Stimulated activated CD4-positive, alpha-beta T cell treated with anti-CD3 and anti-CD28 coated beads, Interleukin-15, amount 100 ng/mL, for 1 hour (primary cell): ENCODE data around the gene RBBP4.

Source experiments
- DNase-seq, 2 donors: peaks; one replicate each; pipeline ENCODE4 v3.0.0-alpha.2; 2020; ENCODE audit warnings: low read depth in 1 of 2, low spot score in 1 of 2

RBBP4 gene

DNA sequence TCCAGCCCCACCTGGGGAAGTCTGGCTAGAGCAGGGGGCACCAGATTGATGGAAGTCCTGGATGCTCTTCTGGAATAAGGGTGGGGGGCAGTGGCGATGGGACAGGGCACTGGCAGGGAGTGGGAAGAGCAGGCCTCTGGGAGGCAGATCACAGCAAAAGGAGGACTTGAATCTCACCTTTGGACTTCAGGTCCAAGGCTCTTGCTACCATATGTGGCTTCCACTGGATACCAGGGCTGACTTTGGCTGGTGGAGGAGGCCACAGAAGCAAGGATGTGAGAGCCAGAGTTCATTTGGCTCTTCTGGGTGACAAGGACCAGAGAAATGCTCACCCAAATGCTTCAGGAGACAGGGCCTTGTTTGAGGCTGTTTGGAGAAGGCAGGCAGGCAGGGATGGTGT lies 67.5 kb downstream of the RBBP4 start:
- no peak for DNase-seq

DNA sequence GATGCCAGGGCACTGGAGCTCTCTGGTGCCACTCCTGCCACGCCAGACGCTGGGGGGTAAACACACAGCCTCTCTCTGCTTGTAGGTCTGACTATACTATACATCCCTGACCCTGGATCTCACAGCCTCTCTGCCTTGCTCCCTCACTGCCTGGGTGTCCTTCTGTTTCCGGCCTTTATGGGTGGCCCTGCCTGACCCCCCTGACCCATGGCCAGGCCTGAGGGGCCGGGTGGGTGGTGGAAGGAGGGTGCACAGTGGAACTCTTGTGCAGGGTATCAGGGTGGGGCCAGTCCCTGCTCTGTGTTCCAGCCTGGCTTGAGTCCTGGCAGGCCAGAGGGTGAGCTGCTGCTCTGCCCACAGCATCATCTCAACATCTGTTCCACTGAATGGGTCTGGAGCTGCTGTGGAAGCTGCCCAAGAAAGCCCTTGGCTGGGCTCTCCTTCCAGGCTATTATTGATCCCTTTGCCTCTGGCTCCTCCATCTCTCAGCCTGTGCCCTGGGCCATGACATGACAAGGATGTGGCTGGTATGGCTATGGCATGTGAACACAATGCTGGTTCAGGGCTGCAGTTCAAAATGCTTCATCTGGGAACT lies 68.8 kb downstream of the RBBP4 start:
- DNase-seq = no peak

DNA sequence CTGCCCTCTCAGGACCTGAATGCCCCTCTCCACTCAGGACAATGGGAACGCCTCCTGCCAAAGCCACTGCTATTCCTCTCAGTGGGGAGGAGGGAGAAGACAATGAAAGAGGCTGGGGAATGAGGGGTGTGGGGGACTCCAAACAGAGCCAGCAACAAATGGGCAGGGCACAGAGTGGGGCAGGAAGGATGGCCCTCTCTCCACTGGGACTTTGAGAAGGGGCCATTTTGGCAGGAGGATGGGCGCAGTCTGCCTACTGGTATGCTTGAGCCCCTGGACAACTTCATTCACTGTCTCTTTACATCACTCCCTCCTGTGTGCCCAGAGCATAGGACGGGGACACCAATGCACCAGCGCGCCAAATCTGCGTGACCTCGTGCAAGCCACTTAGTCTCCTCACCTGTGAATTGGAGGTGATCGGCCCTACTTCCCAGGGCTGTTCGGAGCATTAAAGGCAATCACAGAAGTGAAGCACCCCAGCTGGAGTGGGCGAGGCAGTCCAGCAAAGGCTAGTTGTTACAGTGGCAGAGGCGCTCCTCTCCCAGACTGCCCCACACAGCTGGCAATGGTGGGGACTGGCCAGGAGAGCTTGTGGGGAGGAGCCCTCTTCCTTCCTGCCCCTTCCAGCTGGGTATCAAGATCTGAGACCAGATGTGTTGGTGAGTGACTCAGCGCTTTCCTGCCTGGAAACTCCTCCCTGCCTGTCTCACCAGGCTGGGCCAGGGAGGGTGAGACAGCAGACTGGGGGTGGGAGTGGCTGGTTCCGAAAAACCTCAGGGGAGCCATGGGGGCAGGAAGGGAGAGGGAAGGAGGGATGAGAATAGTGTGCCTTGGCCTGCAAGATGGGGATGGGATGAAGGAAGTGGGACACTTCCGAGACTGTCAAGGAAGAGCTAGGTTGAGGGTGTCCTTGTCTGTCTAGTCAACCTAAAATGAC lies 73.9 kb downstream of the RBBP4 start:
- DNase-seq = no peak

DNA sequence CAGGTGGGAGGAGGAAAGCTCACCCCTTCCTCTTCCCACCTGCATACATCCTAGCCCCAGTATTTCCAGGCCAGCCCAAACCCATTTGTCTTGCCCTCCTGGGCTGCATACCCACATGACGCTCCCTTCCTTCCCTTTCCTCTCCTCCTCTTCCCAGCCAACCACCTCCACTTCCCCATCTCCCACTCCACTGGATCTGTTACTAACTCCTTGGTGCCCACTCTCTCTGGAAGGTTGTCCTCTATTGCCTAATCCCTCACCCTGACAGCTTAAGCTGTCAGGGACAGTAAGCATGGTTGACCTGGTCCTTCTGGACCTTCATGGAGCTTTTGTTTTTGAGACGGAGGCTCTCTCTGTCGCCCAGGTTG lies 74.6 kb downstream of the RBBP4 start:
- no peak for DNase-seq

DNA sequence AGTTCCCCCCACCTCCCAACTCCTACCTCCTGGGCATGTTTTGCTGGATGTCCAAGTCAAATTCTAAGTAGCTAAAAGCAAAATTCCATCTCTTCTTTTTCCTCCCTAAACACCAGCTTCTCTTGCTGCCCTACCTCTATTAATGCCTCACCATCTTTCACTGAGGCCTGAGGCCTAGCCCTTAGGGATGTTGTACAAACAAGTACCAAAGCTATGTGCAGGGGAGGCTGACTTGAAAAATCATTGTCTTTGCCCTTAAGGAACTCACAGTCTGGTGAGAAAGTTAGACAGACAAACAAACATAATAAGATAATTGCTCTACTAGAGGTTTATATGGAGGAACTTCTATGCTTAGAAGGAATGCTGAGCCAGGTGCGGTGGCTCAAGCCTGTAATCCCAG lies 76.9 kb downstream of the RBBP4 start:
- DNase-seq = no peak

DNA sequence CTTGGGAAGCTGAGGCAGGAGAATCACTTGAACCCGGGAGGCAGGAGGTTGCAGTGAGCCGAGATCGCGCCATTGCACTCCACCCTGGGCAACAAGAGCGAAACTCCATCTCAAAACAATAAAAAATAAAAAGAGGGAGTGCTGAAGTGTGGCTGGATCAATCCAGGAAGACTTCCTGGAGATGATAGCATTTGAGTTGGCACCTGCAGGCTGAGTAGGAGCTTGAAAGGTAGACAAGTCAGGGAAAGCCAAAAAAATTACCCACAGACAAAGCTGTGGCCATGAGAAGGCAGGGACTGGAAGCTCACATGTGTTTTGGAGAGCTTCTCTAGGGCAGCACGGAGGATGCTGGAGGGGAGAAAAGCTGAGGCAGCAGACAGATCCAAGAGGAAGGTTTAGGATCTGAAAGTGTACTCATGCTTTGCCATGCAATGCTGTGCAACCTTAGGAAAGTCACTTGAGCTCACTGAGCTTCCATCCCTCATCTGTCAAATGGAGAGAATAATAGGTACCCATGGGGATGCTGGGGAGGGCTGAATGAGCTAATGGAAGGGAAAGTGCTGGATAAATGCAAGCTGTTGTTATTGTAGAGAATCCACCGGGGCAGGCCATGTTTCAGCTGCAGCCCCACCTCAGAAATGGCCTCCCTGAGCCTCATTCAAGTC lies 77.5 kb downstream of the RBBP4 start:
- no peak for DNase-seq

DNA sequence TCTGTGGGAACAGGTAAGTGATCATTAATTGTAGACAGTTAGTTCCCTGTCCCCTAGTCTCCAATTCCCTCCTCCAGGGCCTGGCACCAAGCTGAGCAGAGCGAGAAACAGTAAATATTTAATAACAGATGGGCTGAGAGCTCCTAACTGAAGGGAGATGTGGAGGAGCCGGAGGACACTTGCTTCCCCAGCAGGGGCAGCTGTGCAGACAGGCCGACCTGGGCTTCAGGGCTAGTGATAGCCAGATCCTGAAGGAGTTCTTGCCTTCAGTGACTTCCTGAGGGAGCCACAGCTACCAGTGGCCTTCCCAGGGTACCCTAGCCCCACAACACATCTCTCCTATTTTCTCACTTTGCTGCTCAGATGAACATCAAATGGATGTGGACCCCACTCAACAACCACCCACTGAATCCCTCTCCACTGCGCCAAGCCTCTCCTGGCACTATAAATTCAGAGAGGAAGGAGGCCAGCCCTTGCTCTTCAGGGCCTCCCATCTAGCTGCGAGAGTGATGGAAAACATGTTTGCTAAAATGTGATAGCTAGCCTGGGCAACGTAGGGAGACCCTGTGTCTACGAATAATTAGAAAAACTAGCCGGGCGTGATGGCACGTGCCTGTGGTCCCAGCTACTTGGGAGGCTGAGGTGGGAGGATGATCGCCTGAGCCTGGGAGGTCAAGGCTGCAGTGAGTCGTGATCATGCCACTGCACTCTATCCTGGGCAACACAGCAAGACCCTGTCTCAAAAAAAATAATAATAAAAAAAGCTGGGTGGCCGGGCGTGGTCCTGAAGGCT lies 78.4 kb downstream of the RBBP4 start:
- no peak for DNase-seq

DNA sequence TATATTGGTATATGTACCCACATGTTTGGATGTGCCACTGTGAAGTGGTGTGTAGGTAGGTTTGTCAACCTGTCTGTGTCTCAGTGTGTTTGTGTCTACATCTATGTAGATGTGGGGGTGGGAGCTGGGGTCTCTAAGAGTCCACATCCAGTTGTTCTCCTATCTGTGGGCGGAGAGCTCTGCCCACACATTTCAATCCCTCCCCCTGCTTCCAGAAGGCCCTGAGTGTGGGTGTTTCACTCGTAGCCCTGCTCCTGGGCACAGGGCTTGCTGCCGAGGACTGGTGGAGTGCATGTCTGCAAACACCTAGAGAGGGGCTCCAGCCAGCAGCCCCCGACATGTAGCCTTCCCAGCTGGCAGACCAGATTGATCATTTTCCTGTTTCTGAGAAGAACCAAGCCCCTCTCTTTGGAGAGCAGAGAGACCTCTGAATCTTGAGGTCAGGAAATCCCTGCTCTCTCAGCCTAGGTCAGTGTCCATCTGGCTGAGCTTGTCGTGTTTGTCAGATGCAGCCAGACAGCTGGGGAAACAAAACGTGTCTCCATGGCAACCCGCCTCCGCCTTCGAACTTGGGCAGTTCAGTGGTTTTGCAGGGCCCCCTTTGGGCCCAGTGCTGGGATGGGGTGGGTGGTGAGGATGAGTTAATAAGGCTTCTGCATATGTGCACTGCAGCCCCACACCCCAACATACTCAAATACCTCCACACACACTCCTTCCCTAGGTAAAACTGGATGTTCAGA lies 82.7 kb downstream of the RBBP4 start:
- no peak for DNase-seq
